H1 (cell line): ENCODE results near the gene ZBTB47. TPM values are rescaled to one million over a fixed set of nuclear protein-coding genes. Genes with fewer than 3 reads are reported as not detected.

Experiments used
- BCL11A ChIP-seq, 2 experiments: IDR thresholded peaks; one replicate each; pipeline ENCODE4 v1.6.1; 2011; ENCODE audit warnings: low read depth in 2 of 2, low read length in 2 of 2, mild to moderate bottlenecking in 2 of 2
- CBX8 ChIP-seq: fragments of 300-800, 300-1000 bp; sonication (generic); IDR thresholded peaks from 2 replicates; pipeline ENCODE4 v1.7.1; 2016; ENCODE audit warnings: low read depth, low read length, borderline replicate concordance
- CREB1 ChIP-seq: IDR thresholded peaks from 2 replicates; pipeline ENCODE4 v1.6.1; 2012; ENCODE audit warnings: inconsistent platforms
- FOSL1 ChIP-seq: IDR thresholded peaks from 2 replicates; pipeline ENCODE4 v1.6.1; 2011; ENCODE audit warnings: mild to moderate bottlenecking, low read depth, low read length, moderate library complexity; ENCODE audit not compliant: insufficient read depth
- HDAC6 ChIP-seq: IDR thresholded peaks from one replicate; pipeline ENCODE4 v1.7.1; 2012; ENCODE audit warnings: low read depth, mild to moderate bottlenecking, inconsistent platforms, low read length, moderate library complexity
- POU5F1 ChIP-seq: IDR thresholded peaks from 2 replicates; pipeline ENCODE4 v1.6.1; 2011; ENCODE audit warnings: low read depth, mild to moderate bottlenecking, low read length, moderate library complexity
- RBBP5 ChIP-seq: IDR thresholded peaks from 2 replicates; pipeline ENCODE4 v1.7.1; 2012; ENCODE audit warnings: low read depth, mild to moderate bottlenecking, inconsistent platforms, low read length, moderate library complexity, borderline replicate concordance
- SAP30 ChIP-seq: fragments of 300-600 bp; sonication (generic); IDR thresholded peaks from 2 replicates; pipeline ENCODE4 v1.7.1; 2012; ENCODE audit warnings: low read length, moderate library complexity, mild to moderate bottlenecking, inconsistent platforms; ENCODE audit not compliant: insufficient read depth, insufficient replicate concordance
- SIN3A ChIP-seq, 2 experiments: IDR thresholded peaks in 1 of 2; conservative IDR thresholded peaks in 1 of 2; 2 replicates each; pipeline ENCODE4 v1.6.1; 2011 to 2012; ENCODE audit warnings: low read length in 2 of 2, improper control_type of control experiment in 1 of 2, low read depth in 1 of 2, mild to moderate bottlenecking in 1 of 2
- SRF ChIP-seq: IDR thresholded peaks from 2 replicates; pipeline ENCODE4 v1.6.1; 2011; ENCODE audit warnings: mild to moderate bottlenecking, low read depth, low read length, moderate library complexity
- polyA plus RNA-seq, 7 experiments: library from polyadenylated mRNA; depleted of rRNA in 3 of 7; stranded (reverse) in 5 of 7; unstranded in 2 of 7; fragments of >200 nt in 5 of 7; fragments of 200-250 nt in 2 of 7; gene quantifications; 1 replicate in 5 of 7; 2 replicates in 1 of 7; 4 replicates in 1 of 7; pipeline versions ENCODE4 v1.2.1 to v1.2.3, GENCODE V29; 2011 to 2013; ENCODE audit warnings: missing spikeins in 2 of 7, mixed read lengths in 2 of 7
- total RNA-seq: library from RNA; stranded (reverse); fragmentation: NEBNext Ultra II Directional; extraction: Animal tissue kit (Norgen Biotek cat#: 25700); gene quantifications from 2 replicates; pipeline ENCODE4 v1.2.1, GENCODE V29; 2021
- TF ChIP-seq, protein P1 (sequence below): IDR thresholded peaks from 2 replicates; pipeline ENCODE4 v1.6.1; 2012; ENCODE audit warnings: inconsistent platforms
- TF ChIP-seq, protein P2 (sequence below): IDR thresholded peaks from 2 replicates; pipeline ENCODE4 v1.6.1; 2011; ENCODE audit warnings: low read length, improper control_type of control experiment

Gene ZBTB47
- total and polyA plus RNA-seq, 2 of the 8 experiments (the other 6 are each of a cell fraction or from before 2014, with no cell fraction given) = 2.8 to 4.1 TPM

DNA sequence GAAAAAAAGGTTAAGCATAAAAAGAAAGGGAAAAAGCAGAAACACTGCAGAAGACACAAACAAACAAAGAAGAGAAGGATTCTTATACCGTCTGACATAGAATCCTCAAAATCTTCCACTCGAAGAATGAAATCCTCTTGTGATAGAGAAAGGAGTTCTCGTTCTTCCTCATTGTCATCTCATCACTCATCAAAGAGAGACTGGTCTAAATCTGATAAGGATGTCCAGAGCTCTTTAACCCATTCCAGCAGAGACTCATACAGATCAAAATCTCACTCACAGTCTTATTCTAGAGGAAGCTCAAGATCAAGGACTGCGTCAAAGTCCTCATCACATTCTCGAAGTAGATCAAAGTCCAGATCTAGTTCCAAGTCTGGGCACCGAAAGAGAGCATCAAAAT lies 16.5 kb upstream of the ZBTB47 start (continued):
- no peak for TF ChIP-seq SAP30
- no peak for TF ChIP-seq BCL11A (IDR thresholded peaks at IDR 0.05; ENCODE audit: low read depth in 2 of 2, low read length in 2 of 2)
- TF ChIP-seq POU5F1 = no peak
- no peak for TF ChIP-seq SRF
- no peak for TF ChIP-seq HDAC6
- no peak for TF ChIP-seq RBBP5
- TF ChIP-seq, protein P1, sequence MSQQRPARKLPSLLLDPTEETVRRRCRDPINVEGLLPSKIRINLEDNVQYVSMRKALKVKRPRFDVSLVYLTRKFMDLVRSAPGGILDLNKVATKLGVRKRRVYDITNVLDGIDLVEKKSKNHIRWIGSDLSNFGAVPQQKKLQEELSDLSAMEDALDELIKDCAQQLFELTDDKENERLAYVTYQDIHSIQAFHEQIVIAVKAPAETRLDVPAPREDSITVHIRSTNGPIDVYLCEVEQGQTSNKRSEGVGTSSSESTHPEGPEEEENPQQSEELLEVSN = no peak
- TF ChIP-seq, protein P2, sequence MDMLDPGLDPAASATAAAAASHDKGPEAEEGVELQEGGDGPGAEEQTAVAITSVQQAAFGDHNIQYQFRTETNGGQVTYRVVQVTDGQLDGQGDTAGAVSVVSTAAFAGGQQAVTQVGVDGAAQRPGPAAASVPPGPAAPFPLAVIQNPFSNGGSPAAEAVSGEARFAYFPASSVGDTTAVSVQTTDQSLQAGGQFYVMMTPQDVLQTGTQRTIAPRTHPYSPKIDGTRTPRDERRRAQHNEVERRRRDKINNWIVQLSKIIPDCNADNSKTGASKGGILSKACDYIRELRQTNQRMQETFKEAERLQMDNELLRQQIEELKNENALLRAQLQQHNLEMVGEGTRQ = no peak
- no peak for TF ChIP-seq CREB1
- no peak for TF ChIP-seq CBX8
- TF ChIP-seq FOSL1 = no peak
- no peak for TF ChIP-seq SIN3A (conservative IDR thresholded peaks at IDR 0.05 in 1 of 2, IDR thresholded peaks at IDR 0.05 in 1 of 2; ENCODE audit: low read depth in 1 of 2, low read length in 2 of 2)
